ENCODE data around the gene LTBR. TPM values are rescaled to one million over a fixed set of nuclear protein-coding genes. Genes with fewer than 3 reads are reported as not detected.

Gene LTBR
- total RNA-seq, 2 donors from 2014 or later = 8.4 to 9.1 TPM

DNA sequence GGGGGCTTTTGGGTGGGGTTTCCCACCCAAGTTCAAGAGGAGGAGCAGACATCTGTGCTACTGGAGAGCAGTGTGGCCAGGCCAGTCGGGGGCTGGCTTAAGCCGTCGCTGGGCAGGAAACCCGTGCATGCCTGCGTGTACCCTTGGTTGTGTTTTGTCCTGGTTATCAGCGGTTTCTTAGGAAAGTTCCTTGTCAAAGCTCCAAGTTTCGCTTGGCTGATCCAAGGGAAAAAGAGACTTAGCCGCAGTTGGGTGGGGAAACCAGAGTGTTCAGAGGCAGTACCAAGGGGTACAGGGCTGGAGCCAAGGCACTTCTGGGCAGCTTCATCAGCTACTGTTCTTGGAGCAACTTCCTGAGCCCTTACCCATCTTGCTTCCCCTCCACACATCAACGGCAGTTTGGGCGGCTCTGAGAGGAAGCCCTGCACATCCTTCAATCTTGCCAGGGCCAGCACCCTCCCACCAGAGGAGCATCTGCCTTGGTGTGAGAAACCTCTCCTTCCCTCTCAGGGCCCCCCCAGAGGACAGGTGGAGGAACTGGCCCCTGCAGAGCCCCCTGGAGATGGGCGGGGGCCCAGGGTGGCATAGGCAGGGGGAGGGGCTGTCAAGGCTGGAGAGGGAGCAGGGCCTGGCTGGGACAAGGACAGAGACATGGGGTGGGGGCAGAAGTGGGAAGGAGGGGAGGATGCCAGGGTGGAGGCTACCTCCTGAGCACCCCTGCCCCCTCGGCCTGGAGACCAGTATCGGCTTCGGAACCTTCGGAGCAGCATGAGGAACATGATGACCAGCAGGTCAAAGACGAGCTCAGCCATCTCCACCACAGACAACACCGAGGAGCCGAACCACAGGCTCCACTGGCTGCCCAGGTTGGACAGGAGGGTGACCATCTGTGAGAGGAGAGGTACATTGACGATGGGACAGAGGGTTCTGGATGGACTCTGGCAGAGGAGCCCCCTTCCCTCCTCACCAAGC, 36.3 kb upstream of the LTBR start:
- Histone ChIP-seq H3K9me3 (ENCODE audit: control insufficient read depth, low read length) (no peaks in the 10 kb centered on the region), H3K36me3 (ENCODE audit: control insufficient read depth, insufficient read depth, low read length) (no peaks in the 10 kb centered on the region), H3K27me3 (ENCODE audit: control insufficient read depth, insufficient read depth, low read length, poor library complexity, severe bottlenecking) (no peaks in the 10 kb centered on the region), H3K4me3 (ENCODE audit: low read length) (no peak overlapping the region), H3K9ac (ENCODE audit: extremely low read depth, low read length, poor library complexity, severe bottlenecking) (no peak overlapping the region), H3K4me1 (ENCODE audit: control insufficient read depth, insufficient read depth, low read length) (no peaks in the 10 kb centered on the region), H3K27ac (ENCODE audit: low read depth, low read length) (no peak overlapping the region)
- Mint-ChIP-seq H3K36me3 (ENCODE audit: low read depth) (peaks cover 31% of the 10 kb centered on the region), H3K4me3 (no peak overlapping the region), H3K4me1 (peaks cover 25% of the 10 kb centered on the region), H3K27ac (no peak overlapping the region), H3K9me3 (no peaks in the 10 kb centered on the region), H3K27me3 (ENCODE audit: insufficient read depth) (no peaks in the 10 kb centered on the region)
- 95 to 98% methylated on average over 13 to 19 of the region's 19 CpGs for WGBS, 2 experiments (ENCODE audit: insufficient coverage in 1 of 2, insufficient read length in 1 of 2)
- TF ChIP-seq, protein P1, sequence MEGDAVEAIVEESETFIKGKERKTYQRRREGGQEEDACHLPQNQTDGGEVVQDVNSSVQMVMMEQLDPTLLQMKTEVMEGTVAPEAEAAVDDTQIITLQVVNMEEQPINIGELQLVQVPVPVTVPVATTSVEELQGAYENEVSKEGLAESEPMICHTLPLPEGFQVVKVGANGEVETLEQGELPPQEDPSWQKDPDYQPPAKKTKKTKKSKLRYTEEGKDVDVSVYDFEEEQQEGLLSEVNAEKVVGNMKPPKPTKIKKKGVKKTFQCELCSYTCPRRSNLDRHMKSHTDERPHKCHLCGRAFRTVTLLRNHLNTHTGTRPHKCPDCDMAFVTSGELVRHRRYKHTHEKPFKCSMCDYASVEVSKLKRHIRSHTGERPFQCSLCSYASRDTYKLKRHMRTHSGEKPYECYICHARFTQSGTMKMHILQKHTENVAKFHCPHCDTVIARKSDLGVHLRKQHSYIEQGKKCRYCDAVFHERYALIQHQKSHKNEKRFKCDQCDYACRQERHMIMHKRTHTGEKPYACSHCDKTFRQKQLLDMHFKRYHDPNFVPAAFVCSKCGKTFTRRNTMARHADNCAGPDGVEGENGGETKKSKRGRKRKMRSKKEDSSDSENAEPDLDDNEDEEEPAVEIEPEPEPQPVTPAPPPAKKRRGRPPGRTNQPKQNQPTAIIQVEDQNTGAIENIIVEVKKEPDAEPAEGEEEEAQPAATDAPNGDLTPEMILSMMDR (conservative IDR thresholded peaks at IDR 0.05) = no peak
- DNase-seq = peak; percentile 48

DNA sequence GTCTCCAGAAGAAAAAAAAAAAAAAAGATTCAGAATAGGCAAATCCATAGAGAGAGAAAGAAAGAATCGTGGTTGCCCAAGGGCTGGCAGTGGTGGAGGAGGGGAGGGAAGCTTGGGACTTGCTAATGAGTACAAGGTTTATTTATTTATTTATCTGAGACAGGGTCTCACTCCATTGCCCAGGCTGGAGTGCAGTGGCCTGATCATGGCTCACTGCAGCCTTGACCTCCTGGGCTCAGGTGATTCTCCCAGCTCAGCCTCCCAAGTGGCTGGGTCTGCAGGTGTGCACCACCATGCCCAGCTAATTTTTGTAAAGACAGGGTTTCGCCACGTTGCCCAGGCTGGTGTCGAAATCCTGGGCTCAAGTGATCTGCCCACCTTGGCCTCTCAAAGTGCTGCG, 32.3 kb upstream of the LTBR start:
- 93 to 94% methylated on average over 5 of the region's 5 CpGs for WGBS, 2 experiments (ENCODE audit: insufficient coverage in 1 of 2, insufficient read length in 1 of 2)
- H3K9ac ChIP-seq (ENCODE audit: extremely low read depth, low read length, poor library complexity, severe bottlenecking) = no peak overlapping the region
- Mint-ChIP-seq H3K4me3 (no peak overlapping the region), H3K27ac (no peak overlapping the region), H3K9me3 (no peaks in the 10 kb centered on the region), H3K36me3 (ENCODE audit: low read depth) (peaks cover 58% of the 10 kb centered on the region), H3K27me3 (ENCODE audit: insufficient read depth) (no peaks in the 10 kb centered on the region), H3K4me1 (peaks cover 9% of the 10 kb centered on the region)
- H3K27ac ChIP-seq (ENCODE audit: low read depth, low read length) = no peak overlapping the region
- no peak overlapping the region for H3K4me3 ChIP-seq (ENCODE audit: low read length)
- no peaks in the 10 kb centered on the region for H3K36me3 ChIP-seq (ENCODE audit: control insufficient read depth, insufficient read depth, low read length)
- H3K9me3 ChIP-seq (ENCODE audit: control insufficient read depth, low read length) = no peaks in the 10 kb centered on the region
- no peaks in the 10 kb centered on the region for H3K27me3 ChIP-seq (ENCODE audit: control insufficient read depth, insufficient read depth, low read length, poor library complexity, severe bottlenecking)
- H3K4me1 ChIP-seq (ENCODE audit: control insufficient read depth, insufficient read depth, low read length) = no peaks in the 10 kb centered on the region
- DNase-seq = no peak
- TF ChIP-seq, protein P1 (conservative IDR thresholded peaks at IDR 0.05) = no peak

- Mint-ChIP-seq H3K36me3 (ENCODE audit: low read depth) (peaks cover 50% of the 10 kb centered on the region), H3K4me1 (peaks cover 9% of the 10 kb centered on the region), H3K9me3 (no peaks in the 10 kb centered on the region), H3K27me3 (ENCODE audit: insufficient read depth) (no peaks in the 10 kb centered on the region), H3K27ac (no peak overlapping the region), H3K4me3 (no peak overlapping the region)
- no peak overlapping the region for H3K27ac ChIP-seq (ENCODE audit: low read depth, low read length)
- H3K4me3 ChIP-seq (ENCODE audit: low read length) = no peak overlapping the region
- 81 to 87% methylated on average over 5 to 9 of the region's 9 CpGs for WGBS, 2 experiments (ENCODE audit: insufficient coverage in 1 of 2, insufficient read length in 1 of 2)
- H3K27me3 ChIP-seq (ENCODE audit: control insufficient read depth, insufficient read depth, low read length, poor library complexity, severe bottlenecking) = no peaks in the 10 kb centered on the region
- H3K36me3 ChIP-seq (ENCODE audit: control insufficient read depth, insufficient read depth, low read length) = no peaks in the 10 kb centered on the region
- DNase-seq = no peak
- TF ChIP-seq, protein P1 (conservative IDR thresholded peaks at IDR 0.05) = no peak
- H3K4me1 ChIP-seq (ENCODE audit: control insufficient read depth, insufficient read depth, low read length) = no peaks in the 10 kb centered on the region
- no peaks in the 10 kb centered on the region for H3K9me3 ChIP-seq (ENCODE audit: control insufficient read depth, low read length)
- no peak overlapping the region for H3K9ac ChIP-seq (ENCODE audit: extremely low read depth, low read length, poor library complexity, severe bottlenecking)
Measured at GRCh38 chr12:6352193-6353173, 31.5 kb upstream of the LTBR start.
